Inflammatory macrophage treated with lipopolysaccharide for 4 hours (primary cell): ENCODE measurements around the gene CEP290.
"Not testable (repeated sequence)": the region's sequence is repeated elsewhere in the genome, so short reads cannot be mapped to it uniquely, and the experiment has no call there.

Experiments used
- DNase-seq: peaks from one replicate; pipeline ENCODE4 v3.0.0-alpha.2; 2020

CEP290 gene

DNA sequence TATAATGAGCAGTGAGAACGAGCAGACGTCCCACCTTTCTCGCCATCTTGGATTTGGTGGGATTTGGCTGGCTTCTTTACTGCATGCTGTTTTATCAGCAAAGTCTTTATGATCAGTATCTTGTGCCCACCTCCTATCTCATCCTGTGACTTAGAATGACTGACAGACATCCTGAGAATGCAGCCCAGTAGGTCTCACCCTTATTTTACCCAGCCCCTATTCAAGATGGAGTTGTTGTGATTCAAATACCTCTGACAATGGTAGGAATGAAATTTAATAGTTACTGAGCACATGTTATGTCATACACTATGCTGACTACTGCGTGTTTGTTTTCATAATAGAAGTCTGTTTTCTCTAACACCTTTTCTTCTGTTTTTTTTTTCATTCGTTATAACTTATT is 2.1 kb upstream of the CEP290 start:
- DNase-seq = no peak

DNA sequence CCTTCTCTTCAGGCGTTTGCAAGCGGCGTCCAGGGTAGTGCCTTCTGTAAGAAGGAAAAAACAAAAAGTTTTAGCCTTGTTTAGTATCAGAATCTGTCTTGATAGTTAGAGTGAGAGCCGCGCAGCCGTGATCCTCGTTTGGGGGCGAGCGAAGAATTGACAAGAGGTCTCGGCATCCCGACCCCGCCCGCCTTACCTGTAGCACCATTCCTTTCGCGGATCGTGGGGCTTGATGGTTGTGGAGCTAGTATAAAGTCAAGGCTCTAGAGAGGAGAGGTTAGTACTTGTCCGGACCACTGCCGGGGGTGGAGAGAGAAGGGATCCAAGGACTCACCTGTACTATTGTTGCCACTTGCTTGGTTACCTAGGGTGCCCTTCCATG is 713 bp upstream of the CEP290 start:
- DNase-seq = no peak

DNA sequence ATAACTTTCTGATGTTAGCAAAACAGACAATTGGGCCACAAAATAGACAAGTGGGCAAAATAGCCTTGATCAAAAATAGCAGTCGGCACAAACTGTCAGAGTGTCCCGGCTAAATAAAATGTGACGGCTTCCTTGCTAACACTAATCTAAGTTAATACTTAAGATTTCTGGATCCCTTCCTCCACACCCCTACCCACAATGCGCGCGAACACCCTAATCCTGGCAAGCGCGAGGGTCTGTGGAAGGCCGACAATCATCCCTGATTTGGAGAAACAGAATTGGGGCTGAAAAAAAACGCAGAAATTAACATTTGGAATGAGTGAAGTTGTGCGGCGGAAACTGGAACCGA is 489 bp downstream of the CEP290 start:
- no peak for DNase-seq

DNA sequence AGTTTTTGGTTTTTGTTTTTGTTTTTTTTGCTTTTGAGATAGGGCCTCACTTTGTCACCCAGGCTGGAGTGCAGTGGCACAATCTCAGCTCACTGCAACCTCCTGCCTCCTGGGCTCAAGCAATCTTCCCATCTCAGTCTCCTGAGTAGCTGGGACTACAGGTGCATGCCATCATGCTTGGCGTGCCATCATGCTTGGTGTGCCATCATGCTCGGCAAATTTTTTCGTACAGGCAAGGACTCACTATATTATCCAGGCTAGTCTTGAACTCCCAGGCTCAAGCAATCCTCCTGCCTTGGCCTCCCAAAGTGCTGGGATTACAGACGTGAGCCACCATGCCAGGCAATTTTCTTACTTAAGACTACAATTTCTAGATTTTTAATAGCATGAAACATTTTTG is 2.2 kb downstream of the CEP290 start:
- DNase-seq = not testable (repeated sequence)

DNA sequence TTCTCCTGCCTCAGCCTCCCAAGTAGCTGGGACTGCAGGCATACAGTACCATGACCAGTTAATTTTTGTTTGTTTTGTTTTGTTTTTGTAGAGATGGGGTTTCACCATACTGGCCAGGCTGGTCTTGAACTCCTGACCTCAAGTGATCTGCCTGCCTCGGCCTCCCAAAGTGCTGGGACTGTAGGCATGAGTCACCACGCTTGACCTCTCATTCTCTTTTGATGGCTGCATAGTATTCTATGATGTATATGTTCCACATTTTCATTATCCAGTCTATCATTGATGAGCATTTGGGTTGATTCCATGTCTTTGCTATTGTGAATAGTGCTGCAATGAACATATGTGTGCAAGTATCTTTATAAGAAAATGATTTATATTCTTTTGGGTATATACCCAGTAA is 8.7 kb downstream of the CEP290 start:
- not testable (repeated sequence) for DNase-seq

DNA sequence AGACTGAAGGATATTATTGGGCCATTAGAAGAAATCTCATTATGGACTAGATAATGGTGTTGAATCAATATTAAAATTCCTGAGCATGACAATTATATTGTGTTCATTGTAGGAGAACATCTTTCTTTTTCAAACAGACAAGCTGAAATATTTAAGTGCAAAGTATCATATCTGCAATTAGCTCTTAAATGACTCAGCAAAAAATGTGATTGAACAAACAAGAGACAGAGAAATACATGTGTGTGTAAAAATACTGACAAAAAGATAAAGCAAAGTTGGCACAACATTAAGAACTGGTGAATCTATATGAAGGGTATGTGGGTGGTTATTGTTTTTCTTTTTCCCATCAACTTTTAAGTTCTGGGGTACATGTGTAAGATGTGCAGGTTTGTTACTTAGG is 9.5 kb downstream of the CEP290 start:
- no peak for DNase-seq

DNA sequence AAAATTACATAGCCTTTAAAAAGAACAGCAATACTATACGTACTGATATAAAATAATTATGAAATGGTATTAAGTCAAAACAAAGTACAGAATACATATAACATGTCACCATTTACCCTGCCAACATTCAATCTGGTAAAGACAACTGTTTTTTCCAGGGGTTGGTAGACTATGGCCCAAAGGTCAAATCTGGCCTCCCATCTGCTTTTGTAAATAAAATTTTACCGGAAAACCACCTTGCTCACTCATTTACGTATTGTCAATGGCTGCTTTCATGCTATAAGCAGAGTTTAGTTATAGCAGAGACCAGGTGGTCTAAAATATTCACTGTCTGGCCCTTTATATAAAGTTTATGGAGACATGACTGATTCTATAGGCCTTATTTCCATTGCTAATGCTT is 14.0 kb downstream of the CEP290 start:
- no peak for DNase-seq

DNA sequence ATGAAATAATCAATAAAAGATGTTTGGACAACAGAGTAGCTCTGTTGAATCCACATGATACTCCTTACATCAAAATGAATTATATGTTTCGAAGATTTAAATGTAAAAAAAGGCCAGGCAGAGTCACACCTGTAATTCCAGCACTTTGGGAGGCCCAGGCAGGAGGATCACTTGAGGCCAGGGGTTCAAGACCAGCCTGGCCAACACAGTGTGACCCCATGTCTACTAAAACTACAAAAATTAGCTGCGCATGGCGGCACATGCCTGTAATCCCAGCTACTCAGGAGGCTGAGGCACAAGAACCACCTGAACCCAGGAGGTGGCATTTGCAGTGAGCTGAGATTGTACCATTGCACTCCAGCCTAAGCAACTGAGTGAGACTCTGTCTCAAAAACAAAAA is 14.8 kb downstream of the CEP290 start:
- no peak for DNase-seq

DNA sequence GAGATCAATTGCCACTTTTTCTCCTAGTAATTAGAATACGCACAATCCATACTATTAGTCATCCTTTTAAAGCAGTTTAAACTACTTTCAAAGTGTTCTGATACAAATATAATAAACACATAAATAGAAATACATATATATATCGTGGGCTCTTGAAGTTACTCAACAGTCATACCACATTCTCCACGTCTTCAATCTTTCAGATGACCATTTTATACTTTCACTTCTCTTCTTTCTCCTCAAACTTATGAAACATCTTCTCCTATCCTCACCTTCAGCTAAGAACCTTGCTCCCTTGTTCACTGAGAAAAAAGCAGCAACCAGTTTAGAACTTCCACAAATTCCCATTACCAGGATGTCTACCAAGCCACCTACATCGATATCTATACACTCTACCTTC is 19.2 kb downstream of the CEP290 start:
- DNase-seq = no peak

DNA sequence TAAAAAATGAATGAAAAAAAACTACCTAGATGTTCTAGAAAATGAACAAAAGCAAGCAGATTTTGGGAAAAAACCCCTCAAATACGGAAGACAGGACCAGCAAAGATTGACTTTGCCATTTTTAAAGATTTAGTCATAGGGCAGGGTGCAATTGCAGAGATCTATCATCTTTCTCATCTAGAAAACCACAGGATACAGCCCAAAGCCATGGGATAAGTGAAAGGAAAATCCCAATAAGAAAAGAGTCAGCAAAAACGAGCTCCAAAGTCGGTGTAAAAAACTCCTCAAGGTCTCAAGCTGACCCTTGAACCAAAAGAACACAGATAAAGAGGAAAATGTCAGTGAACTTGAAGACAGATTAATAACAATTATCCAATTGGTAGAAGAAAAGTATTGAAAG is 28.0 kb downstream of the CEP290 start:
- DNase-seq = no peak

DNA sequence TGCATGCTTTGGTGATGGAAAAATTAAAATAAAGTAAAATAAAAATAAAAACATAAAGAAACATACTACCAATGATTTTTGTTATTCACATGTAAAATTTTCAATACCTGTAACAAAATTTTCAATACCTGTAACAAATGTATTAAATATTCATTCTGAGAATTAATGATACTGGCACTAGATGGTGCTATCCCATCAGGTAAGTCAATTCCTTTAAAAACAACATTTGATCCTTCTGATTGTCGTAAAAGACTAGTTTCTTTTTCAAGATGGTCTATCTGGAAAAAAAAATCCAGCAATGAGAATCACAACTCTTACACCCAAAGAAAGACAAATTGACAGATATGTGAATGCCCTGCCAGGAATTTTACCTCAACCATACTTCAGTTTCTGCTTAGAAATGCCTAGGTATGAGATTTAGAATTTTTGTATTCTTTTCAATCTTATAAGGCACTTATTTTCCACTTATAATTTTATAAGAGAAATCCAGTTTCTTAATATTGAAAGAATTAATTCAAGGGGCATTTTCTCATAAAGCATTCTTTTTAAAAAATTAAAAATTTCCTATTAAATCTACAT is 30.7 kb downstream of the CEP290 start:
- peak; percentile 19 for DNase-seq

DNA sequence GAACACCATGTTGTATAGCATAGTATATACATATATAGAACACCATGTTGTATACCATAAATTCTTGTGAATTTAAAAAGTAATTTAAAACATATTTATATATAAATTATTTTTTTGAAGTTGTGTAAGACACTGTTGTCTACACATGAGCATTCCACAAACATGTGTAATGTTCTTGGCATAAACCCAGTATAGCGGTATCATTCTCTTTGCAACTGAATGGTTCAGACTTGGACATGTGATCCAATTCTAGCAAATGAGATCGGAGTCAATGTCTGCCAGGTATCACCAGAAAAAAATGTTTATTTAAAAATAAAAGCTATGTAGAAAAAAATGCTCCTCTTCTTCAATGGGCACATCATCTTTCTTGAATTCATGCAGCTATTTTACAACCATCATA is 33.9 kb downstream of the CEP290 start:
- DNase-seq = no peak

DNA sequence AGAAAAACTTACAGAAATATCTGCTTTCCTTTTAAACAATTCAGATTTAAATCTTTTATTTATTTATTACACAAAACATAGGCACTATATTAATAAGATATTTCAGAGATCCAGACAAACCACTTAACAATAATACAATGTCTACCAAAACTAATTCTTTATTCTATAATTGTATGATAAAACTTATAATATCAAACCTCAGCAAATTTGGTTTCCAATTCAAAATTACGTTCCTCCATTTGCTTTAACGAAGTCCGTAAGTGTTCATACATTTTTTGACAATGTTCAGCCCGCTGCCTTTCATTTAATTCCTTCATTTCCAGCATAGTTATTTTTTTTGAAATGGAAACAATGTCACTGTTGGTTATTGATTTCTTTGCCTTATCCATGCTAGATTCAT is 48.3 kb downstream of the CEP290 start:
- DNase-seq = no peak

DNA sequence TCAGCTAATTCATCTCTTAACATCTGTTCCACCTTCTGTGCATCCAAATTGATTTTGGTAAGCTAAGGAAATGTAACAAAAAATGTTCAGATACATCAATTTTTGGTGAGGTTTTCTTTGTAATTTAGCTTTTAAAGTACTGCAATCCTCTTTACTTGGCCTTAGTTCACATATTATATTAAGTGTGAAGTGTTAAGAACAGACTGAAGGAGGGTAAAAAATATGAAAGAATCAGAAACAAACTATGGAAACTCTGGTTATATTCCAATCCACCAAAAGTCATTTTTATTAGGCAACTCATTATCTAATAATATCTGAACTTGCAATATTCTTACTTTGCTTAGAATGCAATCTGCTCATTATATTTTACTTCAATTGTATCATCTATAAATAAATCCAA is 49.1 kb downstream of the CEP290 start:
- no peak for DNase-seq

DNA sequence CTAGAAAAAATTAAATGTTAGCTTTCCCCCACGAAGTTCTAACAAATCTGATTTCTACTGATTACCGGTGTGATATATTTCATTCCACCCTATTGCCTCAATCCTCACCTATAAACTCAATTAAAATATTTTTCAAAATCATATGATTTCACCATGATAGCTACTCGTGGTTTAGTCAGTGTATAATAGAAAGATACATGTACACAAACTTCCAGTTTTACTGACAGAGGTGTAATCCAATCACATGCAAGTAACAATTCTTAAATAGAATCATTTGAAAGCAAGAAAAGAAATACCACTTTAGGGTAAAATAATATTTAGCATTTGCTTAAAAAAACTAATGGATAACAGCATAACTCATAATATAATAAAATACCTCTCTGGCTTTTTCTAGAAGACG is 57.7 kb downstream of the CEP290 start:
- no peak for DNase-seq

DNA sequence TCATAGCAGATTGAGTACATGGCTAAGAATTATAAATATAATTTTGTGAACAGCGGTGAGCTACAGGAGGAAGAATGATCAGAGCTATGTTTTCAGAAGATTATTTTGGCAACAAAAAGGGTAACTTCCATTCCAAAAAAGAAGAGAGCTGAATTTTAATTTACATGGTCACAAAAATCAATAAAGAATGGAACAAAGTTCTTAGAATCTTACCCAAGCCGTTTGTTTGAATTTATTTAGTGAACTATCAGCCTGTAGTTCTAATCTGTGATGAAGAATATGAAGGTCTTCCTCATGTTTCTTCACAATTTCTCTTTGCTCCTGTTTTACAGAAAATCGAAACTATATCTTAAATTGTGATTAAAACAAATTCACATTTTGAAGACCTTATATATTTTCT is 58.3 kb downstream of the CEP290 start:
- DNase-seq = no peak

DNA sequence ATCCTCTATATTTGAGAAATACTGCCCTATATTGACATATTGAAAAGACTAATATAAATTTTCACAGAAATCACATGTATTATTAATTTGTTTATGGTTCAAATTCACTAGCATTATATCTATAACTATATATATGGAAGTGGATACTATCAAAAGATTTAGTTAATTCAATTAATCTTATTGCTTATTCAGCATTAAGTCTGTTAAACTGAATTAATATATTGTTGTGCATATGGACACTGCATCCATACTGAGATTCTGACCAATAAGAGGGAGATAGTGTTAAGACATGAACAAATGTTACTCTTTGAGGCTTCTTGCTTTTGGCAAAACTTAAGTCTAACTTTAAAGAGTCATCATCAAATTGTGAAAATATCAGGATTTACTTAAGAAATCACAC is 60.6 kb downstream of the CEP290 start:
- DNase-seq = no peak

DNA sequence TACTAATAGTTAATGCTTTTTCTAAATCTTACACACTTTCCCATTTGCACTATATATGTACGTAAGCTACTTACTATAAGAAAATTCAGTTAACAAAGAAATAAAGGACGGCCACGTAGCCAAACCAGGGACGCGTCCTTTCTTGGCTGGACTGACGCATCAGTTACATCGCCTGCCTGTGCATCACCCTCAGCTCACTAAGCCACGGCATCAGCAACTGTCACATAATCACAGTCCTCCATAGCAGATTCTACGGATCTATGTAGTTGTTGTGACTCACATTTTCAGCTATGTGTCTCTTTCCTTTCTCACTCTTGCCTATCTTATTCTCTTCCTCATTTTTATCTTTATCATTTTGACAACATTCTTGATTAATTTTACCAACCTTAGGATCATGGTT is 74.6 kb downstream of the CEP290 start:
- DNase-seq = no peak

DNA sequence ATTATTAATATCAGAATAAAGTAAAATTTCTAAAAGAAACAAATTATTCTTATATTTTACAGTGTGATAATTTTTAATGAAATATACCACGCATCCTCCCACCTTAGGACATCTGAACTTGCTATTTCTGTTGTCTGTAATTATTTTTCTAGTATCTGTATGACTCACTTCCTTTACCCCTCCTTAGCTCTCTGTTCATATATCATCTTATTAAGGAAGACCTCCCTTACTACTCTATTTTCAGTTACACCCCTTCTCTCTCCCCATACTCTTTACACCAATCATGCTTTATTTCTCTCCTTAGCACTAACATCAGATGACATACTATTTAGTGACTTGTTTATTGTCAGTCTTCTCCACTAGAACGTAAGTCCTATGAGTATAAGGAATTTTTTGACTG is 78.5 kb downstream of the CEP290 start:
- DNase-seq = no peak

DNA sequence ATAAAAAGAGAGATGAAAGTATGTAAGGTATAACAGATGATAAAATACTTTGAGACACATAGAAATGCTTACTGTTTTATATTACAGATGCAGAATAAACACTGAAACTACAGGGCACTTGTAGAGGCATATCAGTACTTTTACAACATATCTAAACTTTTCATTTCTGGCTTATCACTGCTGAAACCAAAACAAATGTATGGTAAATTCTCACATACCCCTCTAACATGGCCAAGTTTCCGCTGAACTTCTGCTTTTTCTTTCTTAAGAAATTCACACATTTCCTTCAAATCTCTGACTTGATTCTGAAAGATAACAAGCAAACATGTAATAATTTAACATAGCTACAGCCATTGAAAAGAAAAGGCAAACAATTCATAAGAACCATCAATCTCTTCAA is 79.4 kb downstream of the CEP290 start:
- DNase-seq = no peak

DNA sequence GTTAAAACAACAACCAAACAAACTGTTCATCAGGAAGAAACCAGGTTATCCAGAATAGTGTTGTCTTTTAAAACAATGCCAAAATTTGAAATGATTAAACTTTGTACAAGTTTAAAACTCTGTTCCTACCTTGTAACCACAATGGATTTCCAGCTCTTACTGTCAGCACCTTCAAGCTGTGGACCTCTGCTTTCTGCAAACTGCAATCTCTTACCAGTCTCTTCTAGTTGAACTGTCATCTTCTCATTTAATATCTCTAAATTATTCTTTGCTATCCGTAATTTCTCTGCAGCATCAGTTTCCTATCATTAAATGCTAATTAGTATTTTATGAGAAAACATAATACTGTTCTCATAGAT is 83.2 kb downstream of the CEP290 start:
- no peak for DNase-seq

DNA sequence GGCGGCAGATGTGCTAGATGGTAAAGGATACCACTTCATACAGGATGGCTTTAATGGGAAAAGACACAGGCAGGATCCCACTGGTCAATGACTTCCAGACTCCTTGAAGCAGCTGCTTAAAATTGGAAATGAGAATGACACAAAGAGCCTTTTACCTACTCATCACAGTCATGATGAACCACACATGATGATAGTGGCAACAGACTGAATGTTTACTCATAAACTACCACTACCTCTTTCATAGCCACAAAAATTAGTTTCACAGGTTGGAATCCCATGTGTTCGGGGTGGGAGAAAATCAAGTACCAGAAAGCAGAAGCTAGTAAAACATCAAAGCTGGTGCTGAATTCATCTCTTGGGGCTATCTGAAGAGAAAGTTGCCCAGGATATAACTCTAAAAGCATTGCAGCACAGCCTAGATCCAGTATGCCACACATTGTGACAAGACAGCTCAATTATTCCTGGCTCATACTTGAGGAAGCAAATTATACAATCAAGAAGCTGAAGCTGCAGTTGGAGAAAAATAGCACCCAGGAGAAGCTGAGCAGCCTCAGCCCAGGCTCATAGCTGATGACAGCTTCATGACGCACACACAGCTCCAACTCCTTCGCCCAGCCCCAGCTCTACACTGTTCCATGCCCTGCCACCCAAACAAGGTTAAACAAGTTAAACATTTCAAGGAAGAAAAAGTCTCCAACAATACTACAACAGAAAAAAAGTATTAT is 83.7 kb downstream of the CEP290 start:
- DNase-seq = no peak

DNA sequence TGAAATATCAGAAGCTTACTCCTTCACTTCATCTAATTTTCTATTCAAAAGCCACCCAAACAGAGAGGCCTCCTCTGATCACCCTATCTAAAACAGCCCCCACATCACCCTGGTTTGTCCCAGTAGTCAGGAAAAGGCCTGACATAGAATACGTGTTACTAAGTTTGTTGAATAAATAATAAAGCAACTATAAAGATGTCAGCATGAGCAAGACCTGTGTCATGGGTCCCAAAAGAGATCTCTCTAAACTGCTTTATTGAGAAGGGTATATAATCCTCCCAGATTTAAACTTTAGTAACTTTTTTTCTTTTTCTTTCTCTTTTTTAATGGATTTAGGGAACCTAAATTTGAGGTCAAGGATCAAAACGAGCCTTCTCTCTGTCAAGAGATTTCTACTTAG is 85.3 kb downstream of the CEP290 start:
- DNase-seq = no peak

DNA sequence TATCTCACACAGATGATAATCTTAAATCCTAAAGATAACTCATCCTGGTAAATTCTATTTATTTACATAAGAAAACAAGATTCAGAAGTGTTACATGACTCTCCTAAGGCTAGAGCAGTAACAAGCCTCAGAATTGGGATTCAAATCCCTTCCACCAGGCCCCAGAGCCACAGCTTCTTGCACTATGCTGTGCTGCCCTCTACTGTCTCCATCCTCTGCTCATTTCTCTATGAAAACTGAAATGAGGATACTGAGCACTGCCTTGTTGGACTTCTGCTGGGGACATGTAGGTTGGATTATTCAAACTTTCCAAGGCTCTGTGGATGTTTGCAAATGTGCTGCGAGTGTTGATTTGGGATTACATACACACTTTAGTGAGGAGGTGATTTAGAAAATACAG is 89.2 kb downstream of the CEP290 start:
- peak; percentile 8 for DNase-seq

DNA sequence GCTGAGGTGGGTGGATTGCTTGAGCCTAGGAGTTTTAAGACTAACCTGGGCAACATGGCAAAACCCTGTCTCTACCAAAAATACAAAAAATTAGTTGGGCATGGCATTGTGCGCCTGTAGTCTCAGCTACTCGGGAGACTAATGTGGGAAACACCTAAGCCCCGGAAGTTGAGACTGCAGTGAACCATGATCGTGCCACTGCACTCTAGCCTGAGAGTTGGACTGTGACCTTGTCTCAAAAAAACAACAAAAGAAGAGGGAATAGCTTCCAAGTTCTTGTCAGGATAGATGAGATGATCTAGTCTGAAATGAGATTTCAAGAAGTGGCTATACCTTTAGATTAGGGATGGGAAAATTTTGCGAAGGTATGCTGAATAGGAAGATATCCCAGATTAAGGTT is 97.9 kb downstream of the CEP290 start:
- no peak for DNase-seq

DNA sequence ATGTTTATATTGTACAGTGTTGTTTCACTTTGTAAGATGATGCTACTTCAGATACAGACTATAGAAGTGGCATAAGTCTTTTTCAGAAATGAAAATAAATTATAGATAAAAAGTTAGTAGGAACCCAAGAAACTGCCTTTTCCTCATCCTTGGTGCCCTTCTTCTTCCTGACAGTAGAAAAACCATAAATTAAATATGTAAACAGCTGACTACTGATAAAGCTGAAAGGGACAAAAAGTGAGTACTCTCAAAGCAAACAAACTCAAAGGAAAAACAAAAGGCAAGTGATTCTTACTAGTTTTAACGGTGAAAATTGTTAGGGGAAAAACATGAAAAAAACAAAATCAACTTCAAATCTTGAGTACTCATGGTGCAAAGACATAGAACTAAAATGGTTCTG is 104.1 kb downstream of the CEP290 start:
- no peak for DNase-seq
